HG02981 (cell line): ENCODE measurements around the gene TSPAN15.
"Not testable (repeated sequence)": the region's sequence is repeated elsewhere in the genome, so short reads cannot be mapped to it uniquely, and the experiment has no call there.

Experiments
- ATAC-seq: cut with Tn5 transposase; IDR thresholded peaks from one replicate; pipeline ENCODE4 v1.9.1; 2021; ENCODE audit warnings: mild to moderate bottlenecking, moderate library complexity; ENCODE audit not compliant: unreplicated experiment

TSPAN15 gene

DNA sequence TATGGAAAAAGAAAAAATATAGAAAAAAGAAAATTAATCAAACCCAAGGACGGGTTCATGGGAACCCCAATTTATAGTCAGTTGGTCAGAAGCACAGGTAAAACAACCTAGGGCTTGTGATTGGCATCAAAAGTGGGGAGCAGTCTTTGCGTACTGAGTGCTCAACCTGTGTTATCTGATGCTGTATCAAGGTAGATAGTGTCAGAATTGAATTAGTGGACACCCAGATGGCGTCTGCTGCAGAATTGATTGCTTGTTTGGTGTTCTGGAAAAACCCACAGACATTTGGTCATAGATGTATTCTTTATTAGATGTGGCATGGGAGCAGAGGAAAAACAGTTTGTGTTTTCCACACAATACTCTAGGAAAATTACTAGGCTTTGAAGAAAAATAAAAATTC is 82.4 kb downstream of the TSPAN15 start:
- ATAC-seq, result no peak

DNA sequence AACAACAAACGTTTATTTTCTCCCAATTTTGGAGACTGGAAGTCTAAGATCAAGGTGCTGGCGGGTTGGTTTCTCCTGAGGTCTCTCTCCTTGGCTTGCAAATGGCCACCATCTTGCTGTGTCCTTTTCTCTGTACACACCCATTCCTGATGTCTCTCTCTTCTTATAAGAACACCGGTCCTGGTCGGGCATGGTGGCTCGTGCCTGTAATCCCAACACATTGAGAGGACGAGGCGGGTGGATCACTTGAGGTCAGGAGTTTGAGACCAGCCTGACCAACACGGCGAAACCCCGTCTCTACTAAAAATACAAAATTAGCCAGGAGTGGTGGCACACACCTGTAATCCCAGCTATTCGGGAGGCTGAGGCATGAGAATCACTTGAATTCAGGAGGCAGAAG is 85.3 kb downstream of the TSPAN15 start:
- not testable (repeated sequence) for ATAC-seq

DNA sequence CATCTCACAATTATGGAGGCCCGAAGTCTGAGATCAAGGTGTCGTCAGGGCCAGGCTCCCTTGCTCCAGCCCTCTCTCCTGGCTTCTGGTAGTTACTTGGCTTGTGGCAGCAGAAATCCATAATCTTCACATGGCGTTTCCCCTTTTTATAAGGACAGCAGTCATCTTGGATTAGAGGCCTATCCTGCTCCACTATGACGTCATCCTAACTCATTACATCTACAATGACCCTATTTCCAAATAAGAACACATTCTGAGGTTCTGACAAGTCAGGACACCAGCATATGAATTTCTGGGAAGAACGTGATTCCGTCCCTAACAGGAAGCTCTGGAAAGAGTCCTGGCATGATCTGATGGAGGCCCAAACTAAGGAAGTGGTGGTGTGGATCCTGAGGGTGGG is 86.2 kb downstream of the TSPAN15 start:
- ATAC-seq, result no peak

DNA sequence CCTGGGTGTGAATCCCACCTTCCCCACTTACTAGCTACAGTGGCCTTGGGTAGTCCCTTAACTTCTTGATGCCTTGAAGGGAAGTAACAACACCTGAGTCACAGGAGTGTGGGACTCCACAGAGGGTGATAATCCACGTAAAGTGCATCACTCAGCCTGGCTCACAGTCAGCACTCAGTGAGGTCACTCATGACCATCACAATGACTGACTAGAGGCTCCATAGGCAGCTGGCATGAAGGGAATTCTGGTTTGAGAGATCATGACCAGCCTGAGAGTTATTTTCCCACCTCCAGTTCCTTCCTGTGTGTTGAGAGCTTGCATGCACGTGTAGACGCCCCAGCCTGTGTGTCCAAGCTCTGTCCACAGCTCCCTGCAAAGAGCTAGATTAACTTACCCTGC is 87.2 kb downstream of the TSPAN15 start:
- no peak for ATAC-seq

DNA sequence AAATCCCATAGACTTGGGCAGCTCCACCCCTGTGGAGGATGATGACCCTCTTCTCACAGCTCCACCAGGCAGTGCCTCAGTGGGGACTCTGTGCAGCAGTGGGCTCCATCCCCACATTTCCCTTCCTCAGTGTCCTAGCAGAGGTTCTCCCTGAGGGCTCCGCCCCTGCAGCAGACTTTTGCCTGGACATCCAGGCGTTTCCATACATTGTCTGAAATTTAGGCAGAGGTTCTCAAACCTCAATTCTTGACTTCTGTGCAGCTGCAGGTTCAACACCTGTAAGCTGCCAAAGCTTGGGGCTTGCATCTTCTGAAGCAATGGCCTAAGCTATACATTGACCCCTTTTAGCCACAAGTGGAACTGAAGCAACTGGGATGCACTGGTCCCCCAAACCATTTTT is 90.2 kb downstream of the TSPAN15 start:
- no peak for ATAC-seq

DNA sequence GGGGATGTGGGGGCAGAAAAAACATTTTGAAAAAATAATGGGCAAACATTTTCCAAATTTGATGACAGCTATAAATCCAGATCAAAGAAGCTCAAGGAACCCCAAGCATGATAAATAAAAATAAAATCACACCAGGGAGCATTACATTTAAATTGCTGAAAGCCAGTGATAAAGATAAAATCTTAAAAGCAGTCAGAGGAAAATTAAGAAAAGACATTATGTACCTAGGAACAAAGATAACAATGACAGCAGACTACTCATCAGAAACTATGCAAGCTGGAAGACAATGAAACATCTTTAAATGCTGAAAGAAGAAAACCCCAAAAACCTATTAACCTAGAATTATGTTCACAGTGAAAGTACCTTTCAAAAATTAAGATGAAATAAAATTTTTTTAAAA is 98.7 kb downstream of the TSPAN15 start:
- no peak for ATAC-seq

DNA sequence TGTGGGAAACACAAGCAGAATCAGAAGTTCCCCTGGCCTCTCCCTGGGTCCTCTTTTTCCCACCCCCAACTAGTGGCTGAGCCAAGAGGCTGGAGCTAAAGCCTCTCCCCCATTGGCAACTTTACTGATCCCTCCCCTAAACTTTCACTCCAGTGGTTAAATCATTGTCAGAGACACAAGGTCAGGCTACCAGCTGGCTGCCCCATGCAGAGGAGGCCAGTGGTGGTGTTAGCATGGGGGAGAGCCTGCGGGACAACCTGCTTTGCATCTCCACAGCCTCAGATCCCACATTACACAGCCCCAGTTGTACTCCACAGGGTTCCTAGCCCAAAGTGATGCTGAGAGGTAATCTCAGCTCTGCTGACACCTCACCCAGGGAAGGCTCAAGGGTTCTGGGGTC is 101.0 kb downstream of the TSPAN15 start:
- ATAC-seq, result no peak

DNA sequence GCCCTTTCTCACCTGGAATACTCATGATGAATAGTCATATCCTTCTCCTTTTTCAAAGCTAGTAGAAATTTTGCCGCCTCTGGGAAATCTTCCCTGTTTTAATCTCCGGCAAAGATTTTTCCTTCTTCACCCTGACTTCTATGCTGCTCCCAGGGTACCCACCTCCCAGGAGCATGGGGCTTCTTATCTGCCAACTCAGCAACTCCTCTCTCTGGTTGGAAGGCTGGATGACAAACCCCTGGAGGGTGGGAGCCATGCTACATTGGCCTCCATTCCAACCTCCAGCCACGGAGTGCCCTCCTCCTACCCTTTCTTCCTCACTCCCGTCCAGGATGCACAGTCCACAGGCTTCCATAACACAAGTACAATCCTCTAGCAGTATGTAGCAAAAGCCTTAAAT is 102.1 kb downstream of the TSPAN15 start:
- ATAC-seq, result no peak

DNA sequence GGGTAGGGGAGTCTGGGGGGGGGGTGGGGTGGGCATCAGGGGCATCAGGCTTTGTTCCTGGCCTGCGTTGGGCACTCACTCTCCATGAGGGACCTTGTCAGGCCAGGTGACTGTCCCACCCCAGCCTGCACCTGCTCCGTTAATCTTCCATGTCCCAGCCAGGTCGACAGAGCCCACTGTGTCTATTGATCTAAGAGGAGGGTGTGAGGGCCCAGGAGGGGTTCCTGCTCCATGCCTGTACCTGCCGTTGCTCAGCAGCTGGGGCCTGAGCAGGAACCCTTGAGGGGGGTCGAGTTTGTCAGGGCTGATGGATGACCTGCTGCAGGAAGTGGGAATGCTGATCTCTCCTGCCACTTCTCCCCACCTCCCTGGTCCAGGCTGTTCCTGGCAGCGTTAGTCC is 103.3 kb downstream of the TSPAN15 start:
- no peak for ATAC-seq
